ENCODE data around the gene UBIAD1.

DNA sequence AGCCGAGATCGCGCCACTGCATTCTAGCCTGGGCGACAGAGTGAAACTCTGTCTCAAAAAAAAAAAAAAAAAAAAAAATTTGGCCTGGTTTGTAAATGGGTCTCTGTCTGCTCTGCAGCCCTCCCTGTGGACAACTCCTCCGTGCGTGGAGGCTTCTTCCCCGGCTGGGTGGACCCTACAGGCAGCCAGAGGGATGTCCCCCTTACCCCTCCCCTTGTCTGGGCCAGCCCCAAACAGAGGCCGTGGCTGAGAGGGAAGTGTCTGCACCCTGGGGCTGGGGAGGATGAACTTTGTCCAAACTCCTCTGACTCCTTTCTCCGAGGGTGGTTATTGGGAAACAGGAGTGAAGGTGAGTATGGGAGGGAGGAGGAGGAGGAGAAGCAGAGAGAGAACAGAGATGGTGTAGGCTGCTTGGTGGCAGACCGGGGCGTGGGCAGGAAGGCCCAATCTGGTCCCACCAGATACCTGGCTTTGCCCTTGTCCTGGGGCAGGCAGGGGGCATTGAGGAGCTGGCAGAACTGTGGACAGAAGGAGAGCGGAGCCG, 61.3 kb downstream of the UBIAD1 start:
- no peak for TF ChIP-seq CTCF (CRISPR knock-in tag; IDR thresholded peaks at IDR 0.05)
- TF ChIP-seq NFIB (CRISPR knock-in tag; IDR thresholded peaks at IDR 0.05; ENCODE audit: borderline replicate concordance), result no peak
- no peak for TF ChIP-seq NCOR1 (IDR thresholded peaks at IDR 0.05; ENCODE audit: borderline replicate concordance, low read length)
- no peak for TF ChIP-seq KAT8 (CRISPR knock-in tag; IDR thresholded peaks at IDR 0.05)
- no peak for TF ChIP-seq MAX (IDR thresholded peaks at IDR 0.05)
- TF ChIP-seq, protein P1, sequence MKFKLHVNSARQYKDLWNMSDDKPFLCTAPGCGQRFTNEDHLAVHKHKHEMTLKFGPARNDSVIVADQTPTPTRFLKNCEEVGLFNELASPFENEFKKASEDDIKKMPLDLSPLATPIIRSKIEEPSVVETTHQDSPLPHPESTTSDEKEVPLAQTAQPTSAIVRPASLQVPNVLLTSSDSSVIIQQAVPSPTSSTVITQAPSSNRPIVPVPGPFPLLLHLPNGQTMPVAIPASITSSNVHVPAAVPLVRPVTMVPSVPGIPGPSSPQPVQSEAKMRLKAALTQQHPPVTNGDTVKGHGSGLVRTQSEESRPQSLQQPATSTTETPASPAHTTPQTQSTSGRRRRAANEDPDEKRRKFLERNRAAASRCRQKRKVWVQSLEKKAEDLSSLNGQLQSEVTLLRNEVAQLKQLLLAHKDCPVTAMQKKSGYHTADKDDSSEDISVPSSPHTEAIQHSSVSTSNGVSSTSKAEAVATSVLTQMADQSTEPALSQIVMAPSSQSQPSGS (CRISPR knock-in tag; IDR thresholded peaks at IDR 0.05), result no peak
- no peak for TF ChIP-seq XBP1 (CRISPR knock-in tag; IDR thresholded peaks at IDR 0.05)
- TF ChIP-seq NR2F2 (IDR thresholded peaks at IDR 0.05; ENCODE audit: borderline replicate concordance, low read depth), result no peak
- TF ChIP-seq HCFC1 (IDR thresholded peaks at IDR 0.05; ENCODE audit: low read depth, low read length), result no peak
- no peak for TF ChIP-seq ZBTB1 (CRISPR knock-in tag; IDR thresholded peaks at IDR 0.05; ENCODE audit: borderline replicate concordance)
- TF ChIP-seq JUNB (CRISPR knock-in tag; IDR thresholded peaks at IDR 0.05; ENCODE audit: borderline replicate concordance), result no peak

All from HepG2 (cell line).